Omental fat pad (tissue), 4 donors: Measurements from ENCODE around the gene CEBPE. TPM values are rescaled to one million over a fixed set of nuclear protein-coding genes. Genes with fewer than 3 reads are reported as not detected.

Experiments
- ATAC-seq: fragments of 150-250 bp; one replicate; pipeline ENCODE4 v1.9.1; 2016; ENCODE audit warnings: mild to moderate bottlenecking, moderate library complexity; ENCODE audit not compliant: low FRiP score
- DNase-seq: peaks from one replicate; pipeline ENCODE4 v3.0.0-alpha.2; 2019; ENCODE audit warnings: low spot score
- total RNA-seq, 4 donors: library from RNA; depleted of rRNA; stranded (reverse); fragments of >200 nt; gene quantifications; one replicate each; pipeline ENCODE4 v1.1.0, GENCODE V29; 2016
- TF ChIP-seq, protein P1 (sequence below), 3 donors: fragments of 450-650 bp; IDR thresholded peaks; one replicate each; pipeline ENCODE4 v1.5.1; 2016 to 2017; ENCODE audit warnings: antibody characterized with exemption in 3 of 3, mild to moderate bottlenecking in 3 of 3, moderate library complexity in 2 of 3

CEBPE gene
- total RNA-seq, 4 donors from 2014 or later = 0.36 to 2.7 (median 0.37) TPM; not detected in 1

DNA sequence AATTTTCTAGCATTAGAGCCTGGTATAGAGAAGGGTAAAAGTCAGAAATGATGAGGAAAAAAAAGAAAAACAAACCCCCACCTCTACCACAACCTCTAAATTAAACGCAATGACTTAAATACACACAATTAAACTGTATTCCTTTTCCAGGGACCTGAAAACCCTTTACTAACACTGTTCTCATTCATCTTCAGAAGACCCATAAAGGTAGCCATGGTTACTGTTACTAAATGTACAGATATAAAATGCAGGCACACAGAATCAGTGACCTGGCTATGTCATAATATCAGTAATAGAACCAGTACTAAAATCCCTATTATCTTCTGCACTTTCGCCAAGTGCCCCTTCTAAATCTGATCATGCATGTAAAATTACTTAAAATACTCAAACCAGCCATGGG, 25.5 kb downstream of the CEBPE start:
- no peak for ATAC-seq
- TF ChIP-seq, protein P1, sequence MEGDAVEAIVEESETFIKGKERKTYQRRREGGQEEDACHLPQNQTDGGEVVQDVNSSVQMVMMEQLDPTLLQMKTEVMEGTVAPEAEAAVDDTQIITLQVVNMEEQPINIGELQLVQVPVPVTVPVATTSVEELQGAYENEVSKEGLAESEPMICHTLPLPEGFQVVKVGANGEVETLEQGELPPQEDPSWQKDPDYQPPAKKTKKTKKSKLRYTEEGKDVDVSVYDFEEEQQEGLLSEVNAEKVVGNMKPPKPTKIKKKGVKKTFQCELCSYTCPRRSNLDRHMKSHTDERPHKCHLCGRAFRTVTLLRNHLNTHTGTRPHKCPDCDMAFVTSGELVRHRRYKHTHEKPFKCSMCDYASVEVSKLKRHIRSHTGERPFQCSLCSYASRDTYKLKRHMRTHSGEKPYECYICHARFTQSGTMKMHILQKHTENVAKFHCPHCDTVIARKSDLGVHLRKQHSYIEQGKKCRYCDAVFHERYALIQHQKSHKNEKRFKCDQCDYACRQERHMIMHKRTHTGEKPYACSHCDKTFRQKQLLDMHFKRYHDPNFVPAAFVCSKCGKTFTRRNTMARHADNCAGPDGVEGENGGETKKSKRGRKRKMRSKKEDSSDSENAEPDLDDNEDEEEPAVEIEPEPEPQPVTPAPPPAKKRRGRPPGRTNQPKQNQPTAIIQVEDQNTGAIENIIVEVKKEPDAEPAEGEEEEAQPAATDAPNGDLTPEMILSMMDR (IDR thresholded peaks at IDR 0.05) = no peak
- DNase-seq = no peak

GRCh38 chr14:23093104-23093503, 26.0 kb downstream of the CEBPE start:
- no peak for ATAC-seq
- TF ChIP-seq, protein P1 (IDR thresholded peaks at IDR 0.05) = no peak
- DNase-seq = no peak

GRCh38 chr14:23091294-23092225, 27.5 kb downstream of the CEBPE start:
- ATAC-seq (no peak), DNase-seq (no peak)
- TF ChIP-seq, protein P1 (IDR thresholded peaks at IDR 0.05) = no peak

- no peak for DNase-seq
- TF ChIP-seq, protein P1 (IDR thresholded peaks at IDR 0.05) = no peak
- no peak for ATAC-seq
Measured at GRCh38 chr14:23090254-23090636, 28.8 kb downstream of the CEBPE start.

DNA sequence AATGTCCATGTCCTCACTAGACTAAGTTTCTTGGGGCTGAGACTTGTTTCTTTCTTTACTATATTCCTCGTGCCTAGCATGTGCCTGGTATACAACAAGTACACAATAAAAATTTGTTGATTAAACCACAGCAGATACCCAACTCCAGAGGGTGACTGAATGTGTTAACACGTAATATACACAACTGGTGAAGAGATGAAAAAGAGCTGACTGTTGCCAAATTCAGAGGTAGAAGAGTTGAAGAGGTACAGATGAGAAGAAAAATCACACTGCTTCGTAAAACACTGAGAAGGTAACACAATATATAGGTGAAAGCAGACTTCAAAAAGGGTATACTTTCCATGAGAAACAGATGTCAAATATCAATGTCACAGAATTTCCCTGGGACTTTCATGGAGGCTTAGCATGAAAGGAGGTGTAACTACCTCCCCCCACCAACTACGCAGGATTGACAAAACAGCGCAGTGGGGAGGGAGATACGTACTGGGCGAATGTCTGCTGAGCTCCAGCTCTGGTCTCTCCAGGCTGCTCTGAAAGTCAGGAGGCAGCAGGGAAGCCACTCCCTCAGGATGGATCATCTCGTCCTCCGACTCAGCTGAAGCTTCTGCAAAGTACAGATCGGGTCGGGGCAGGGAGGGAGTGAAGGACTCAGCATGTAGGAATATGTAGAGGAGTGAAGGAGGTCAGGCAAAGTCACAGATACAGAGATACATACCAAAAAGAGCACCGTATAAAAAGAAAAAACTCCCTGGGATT, 29.4 kb downstream of the CEBPE start:
- DNase-seq (no peak), ATAC-seq (no peak)
- TF ChIP-seq, protein P1 (IDR thresholded peaks at IDR 0.05) = no peak

- DNase-seq = no peak
- TF ChIP-seq, protein P1 (IDR thresholded peaks at IDR 0.05) = no peak
- ATAC-seq = no peak
Measured at GRCh38 chr14:23086565-23086964, 32.5 kb downstream of the CEBPE start.
